ENCODE measurements around the gene GTPBP3.
A peak's percentile ranks its signal among the peaks of the same experiment; 100 is the strongest.

The GTPBP3 gene

GRCh38 chr19:17309198-17309964 lies 28.0 kb upstream of the GTPBP3 start, which contains the start of gene DDA1:
DDA1 (plus strand) TSS chr19:17309563; CDS start chr19:17309655, 92 bp downstream.
- DNase-seq (ENCODE audit: low read depth in 4 of 4, low spot score in 1 of 4) = peak; percentile 94 to 100 (median 98)

- no peak for DNase-seq (ENCODE audit: low read depth in 4 of 4, low spot score in 1 of 4)
Observed at GRCh38 chr19:17309965-17310461, 27.3 kb upstream of the GTPBP3 start.

- DNase-seq (ENCODE audit: low read depth in 4 of 4, low spot score in 1 of 4) = no peak
Observed at GRCh38 chr19:17311455-17312188, 25.7 kb upstream of the GTPBP3 start.

- no peak for DNase-seq (ENCODE audit: low read depth in 4 of 4, low spot score in 1 of 4)
Observed at GRCh38 chr19:17312189-17313113, 24.9 kb upstream of the GTPBP3 start.

- DNase-seq (ENCODE audit: low read depth in 4 of 4, low spot score in 1 of 4) = no peak
Observed at GRCh38 chr19:17314007-17314593, 23.3 kb upstream of the GTPBP3 start.

DNA sequence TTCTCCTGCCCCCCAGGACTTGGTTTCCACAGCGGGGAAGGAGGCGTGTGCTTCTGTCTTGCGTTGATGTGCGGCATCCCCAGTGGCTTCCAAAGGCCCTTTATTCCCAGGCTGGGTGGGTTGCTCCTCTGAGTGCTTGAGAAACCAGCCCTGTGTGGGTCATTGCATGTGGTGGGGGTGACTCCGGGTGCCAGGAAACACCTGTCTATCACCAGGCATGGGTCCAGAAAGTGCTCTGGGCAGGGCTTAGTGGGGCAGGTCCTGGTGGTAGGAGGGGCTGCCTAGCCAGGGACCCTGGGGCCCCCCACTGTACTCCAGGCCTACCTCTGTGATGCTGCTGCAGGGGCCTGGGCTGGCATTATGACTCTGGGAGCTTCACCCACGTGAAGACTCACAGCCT lies 18.4 kb upstream of the GTPBP3 start:
- DNase-seq (ENCODE audit: low read depth in 4 of 4, low spot score in 1 of 4) = no peak

DNA sequence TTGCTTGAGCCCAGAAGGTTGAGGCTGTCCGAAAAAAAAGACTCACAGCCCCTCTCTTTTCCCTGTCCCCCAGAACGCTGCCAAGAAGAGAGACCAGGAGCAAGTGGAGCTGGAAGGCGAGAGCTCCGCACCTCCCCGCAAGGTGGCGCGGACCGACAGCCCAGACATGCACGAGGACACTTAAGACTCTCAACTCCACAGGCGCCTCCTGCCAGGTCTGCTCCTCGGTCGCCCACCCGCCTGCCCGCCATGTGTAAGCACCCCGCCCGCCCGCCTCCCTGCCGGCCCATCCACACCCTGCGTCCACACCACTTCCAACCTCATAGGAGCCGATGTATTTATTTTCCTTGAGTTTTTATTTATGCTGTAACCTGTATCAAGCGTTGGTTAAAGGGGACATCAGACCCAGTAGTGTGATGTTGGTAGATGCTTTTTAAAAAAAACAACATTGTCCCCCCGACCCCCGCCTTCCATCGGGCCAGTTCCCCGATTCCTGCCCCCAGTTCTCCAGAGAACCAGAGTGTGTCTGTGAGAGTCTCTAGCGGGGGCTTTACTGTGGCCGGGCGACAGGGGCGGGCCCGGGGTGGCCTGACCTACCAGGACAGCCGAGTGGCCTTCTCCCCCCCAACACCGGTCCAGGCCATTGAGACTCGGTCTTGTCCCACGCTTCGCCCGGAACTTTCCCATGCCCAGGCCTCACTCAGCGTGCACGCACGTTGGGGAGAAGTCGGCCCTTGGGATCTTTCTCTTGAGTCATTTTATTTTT lies 17.7 kb upstream of the GTPBP3 start:
- DNase-seq (ENCODE audit: low read depth in 4 of 4, low spot score in 1 of 4) = no peak

DNA sequence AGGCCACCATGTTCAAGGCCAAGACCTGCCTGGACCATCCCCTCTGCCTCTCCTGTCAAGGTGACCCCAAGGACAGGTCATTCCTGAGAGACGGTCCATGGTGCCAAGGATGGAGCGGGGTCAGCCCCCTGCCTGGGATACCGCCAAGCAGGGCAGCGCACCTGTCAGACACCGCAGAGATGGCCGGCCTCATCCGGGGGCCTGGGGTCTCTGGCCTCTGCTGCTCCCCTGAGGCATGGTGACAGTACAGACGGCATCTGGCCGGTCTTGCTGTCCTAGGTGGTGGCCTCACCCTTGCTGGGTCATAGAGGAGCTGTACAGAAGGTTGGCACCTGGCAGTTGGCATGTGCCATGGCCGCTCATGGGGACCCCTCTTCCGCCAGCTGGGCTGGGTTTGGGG lies 16.9 kb upstream of the GTPBP3 start:
- no peak for DNase-seq (ENCODE audit: low read depth in 4 of 4, low spot score in 1 of 4)

- DNase-seq (ENCODE audit: low read depth in 4 of 4, low spot score in 1 of 4) = no peak
Observed at GRCh38 chr19:17321655-17322489, 15.5 kb upstream of the GTPBP3 start.

GRCh38 chr19:17322854-17323253 lies 14.5 kb upstream of the GTPBP3 start:
- DNase-seq (ENCODE audit: low read depth in 4 of 4, low spot score in 1 of 4) = no peak

GRCh38 chr19:17323300-17323963 lies 13.9 kb upstream of the GTPBP3 start:
- DNase-seq (ENCODE audit: low read depth in 4 of 4, low spot score in 1 of 4) = no peak

DNA sequence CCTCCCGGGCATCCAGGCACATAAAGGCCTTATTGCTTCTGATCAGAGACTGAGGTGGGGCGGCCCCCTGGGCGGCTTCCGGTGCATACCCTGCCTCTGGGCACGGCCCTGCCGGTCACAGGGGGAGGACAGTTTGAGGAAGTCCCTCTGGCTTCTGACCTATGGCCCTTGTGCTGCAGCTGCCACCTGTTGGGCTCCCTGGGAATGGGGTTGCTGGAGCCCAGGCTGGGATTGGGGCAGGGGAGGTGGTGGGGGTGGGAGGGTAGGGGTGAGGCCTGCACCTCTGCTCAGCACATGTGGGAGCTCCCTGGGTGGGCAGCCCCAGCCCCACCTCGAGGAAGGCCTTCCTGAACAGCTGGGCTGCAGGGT lies 13.4 kb upstream of the GTPBP3 start:
- no peak for DNase-seq (ENCODE audit: low read depth in 4 of 4, low spot score in 1 of 4)

DNA sequence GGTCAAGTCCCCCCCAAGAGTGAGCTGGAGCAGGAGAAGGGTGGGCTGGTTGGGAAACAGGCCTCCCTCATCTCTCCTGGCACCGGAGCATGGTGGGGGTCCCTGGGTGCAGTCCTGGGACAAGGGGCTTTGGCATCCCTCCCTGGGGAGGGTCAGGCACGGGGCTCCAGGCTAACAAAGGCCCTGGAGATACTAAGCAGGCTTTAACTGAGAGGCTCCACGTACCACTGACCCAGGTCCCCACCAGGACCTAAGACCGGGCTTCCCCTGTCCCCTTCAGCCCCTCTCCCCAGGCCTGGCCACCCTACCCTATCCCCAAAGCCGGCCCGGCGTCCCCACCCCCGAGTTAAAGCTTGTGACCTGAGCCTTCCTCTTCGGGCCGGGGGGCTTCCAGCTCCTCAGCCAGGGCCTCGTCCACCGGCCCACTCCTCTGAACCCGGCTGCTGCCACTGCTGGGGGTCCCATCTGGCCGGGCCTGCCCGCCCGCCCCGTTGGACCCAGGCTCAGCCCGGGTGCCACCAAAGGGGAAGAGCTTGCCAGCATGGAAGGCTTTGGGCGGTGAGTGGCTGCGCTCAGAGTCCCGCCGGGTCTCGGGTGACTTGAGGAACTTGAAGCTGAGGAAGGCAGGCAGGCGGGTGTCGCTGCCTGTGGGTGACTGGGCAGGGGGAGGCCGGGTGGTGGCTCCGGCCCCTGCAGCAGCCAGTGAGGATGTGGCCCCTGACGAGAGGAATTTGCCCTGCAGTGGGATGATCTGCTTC lies 12.8 kb upstream of the GTPBP3 start:
- no peak for DNase-seq (ENCODE audit: low read depth in 4 of 4, low spot score in 1 of 4)

- DNase-seq (ENCODE audit: low read depth in 4 of 4, low spot score in 1 of 4) = no peak
Observed at GRCh38 chr19:17325133-17325532, 12.2 kb upstream of the GTPBP3 start.

- no peak for DNase-seq (ENCODE audit: low read depth in 4 of 4, low spot score in 1 of 4)
Observed at GRCh38 chr19:17325881-17326594, 11.3 kb upstream of the GTPBP3 start.

- DNase-seq (ENCODE audit: low read depth in 4 of 4, low spot score in 1 of 4) = no peak
Observed at GRCh38 chr19:17326595-17326966, 10.8 kb upstream of the GTPBP3 start.

DNA sequence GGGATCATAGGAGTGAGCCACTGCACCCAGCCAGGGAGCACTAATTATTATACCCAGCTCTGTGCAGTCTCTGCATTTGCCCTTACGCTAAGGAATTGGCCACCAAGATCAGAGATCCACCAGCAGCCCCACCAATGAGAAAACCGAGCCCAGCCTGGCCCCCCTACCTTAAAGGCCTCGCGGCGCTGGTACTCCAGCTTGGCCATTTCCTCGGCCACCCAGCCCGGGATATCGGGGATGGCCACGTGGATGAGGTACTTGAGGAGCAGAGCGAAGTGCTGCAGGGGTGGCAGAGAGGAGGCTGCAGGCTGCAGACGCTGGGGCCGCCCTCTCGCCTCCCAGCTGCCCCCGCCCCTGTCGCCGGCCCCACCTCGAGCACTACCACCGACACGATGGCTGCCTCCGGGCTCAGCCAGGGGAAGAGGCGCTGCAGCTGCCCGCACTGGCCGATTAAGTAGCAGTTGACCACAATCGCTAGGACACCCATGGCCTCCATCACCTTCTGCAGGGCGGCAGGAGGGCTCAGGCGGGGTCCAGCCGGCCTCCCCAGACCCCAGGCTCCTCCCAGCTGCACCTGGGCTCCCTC lies 10.2 kb upstream of the GTPBP3 start:
- no peak for DNase-seq (ENCODE audit: low read depth in 4 of 4, low spot score in 1 of 4)

All from stimulated activated CD4-positive, alpha-beta T cell treated with anti-CD3 and anti-CD28 coated beads, Interleukin-1b, Interleukin-23, amount 100 ng/mL, for 24 hours (primary cell).